Stimulated activated CD4-positive, alpha-beta T cell treated with anti-CD3 and anti-CD28 coated beads, Interleukin-2, amount 100 ng/mL, for 4 hours (primary cell): ENCODE measurements around the gene SMAD5.

Source experiments
- DNase-seq: peaks from one replicate; pipeline ENCODE4 v3.0.0-alpha.2; 2020; ENCODE audit warnings: low read depth

Gene SMAD5

GRCh38 chr5:136115183-136115865, 17.3 kb upstream of the SMAD5 start:
- no peak for DNase-seq

GRCh38 chr5:136120529-136120928, 12.1 kb upstream of the SMAD5 start:
- no peak for DNase-seq

- DNase-seq, result no peak
Observed at GRCh38 chr5:136123236-136123768, 9.3 kb upstream of the SMAD5 start.

GRCh38 chr5:136127560-136127959, 5.1 kb upstream of the SMAD5 start:
- no peak for DNase-seq

- DNase-seq, result no peak
Observed at GRCh38 chr5:136128481-136128880, 4.2 kb upstream of the SMAD5 start.

GRCh38 chr5:136129445-136129844, 3.2 kb upstream of the SMAD5 start:
- DNase-seq, result no peak

- no peak for DNase-seq
Observed at GRCh38 chr5:136130581-136130980, 2.1 kb upstream of the SMAD5 start.

- DNase-seq, result no peak
Observed at GRCh38 chr5:136132087-136132486, 558 bp upstream of the SMAD5 start.

GRCh38 chr5:136133222-136133921, 727 bp downstream of the SMAD5 start:
- DNase-seq, result no peak

- DNase-seq, result no peak
Observed at GRCh38 chr5:136133922-136134379, 1.3 kb downstream of the SMAD5 start.

- no peak for DNase-seq
Observed at GRCh38 chr5:136134653-136135052, 2.0 kb downstream of the SMAD5 start.

GRCh38 chr5:136135536-136135935, 2.9 kb downstream of the SMAD5 start:
- DNase-seq, result no peak

- no peak for DNase-seq
Observed at GRCh38 chr5:136137497-136138220, 5.0 kb downstream of the SMAD5 start.

GRCh38 chr5:136141561-136141960, 8.9 kb downstream of the SMAD5 start:
- DNase-seq, result no peak

GRCh38 chr5:136143312-136143711, 10.7 kb downstream of the SMAD5 start:
- DNase-seq, result no peak

- DNase-seq, result no peak
Observed at GRCh38 chr5:136143763-136144162, 11.1 kb downstream of the SMAD5 start.

GRCh38 chr5:136145030-136145429, 12.4 kb downstream of the SMAD5 start:
- DNase-seq, result no peak

GRCh38 chr5:136146201-136146600, 13.6 kb downstream of the SMAD5 start:
- no peak for DNase-seq

GRCh38 chr5:136147632-136148031, 15.0 kb downstream of the SMAD5 start:
- no peak for DNase-seq

- no peak for DNase-seq
Observed at GRCh38 chr5:136149891-136150290, 17.2 kb downstream of the SMAD5 start.

- DNase-seq, result no peak
Observed at GRCh38 chr5:136153581-136154236, 21.1 kb downstream of the SMAD5 start.

- DNase-seq, result no peak
Observed at GRCh38 chr5:136155078-136155477, 22.4 kb downstream of the SMAD5 start.
